Tracheal epithelial cell (primary cell): ENCODE results near the gene AVL9. TPM values are rescaled to one million over a fixed set of nuclear protein-coding genes. Genes with fewer than 3 reads are reported as not detected.

Source experiments
- total RNA-seq: library from RNA; depleted of rRNA; stranded (reverse); fragments of >200 nt; gene quantifications from 2 replicates; pipeline ENCODE4 v1.2.1, GENCODE V29; 2014

The AVL9 gene
- total RNA-seq = 45.5 and 76.3 TPM in 2 replicates

GRCh38 chr7:32495298-32496051 is at the start of gene AVL9:
Gene AVL9, plus strand, starts transcription at chr7:32495489. Its CDS starts 221 bp downstream, at chr7:32495710.

GRCh38 chr7:32490127-32490796 is 5.0 kb upstream of the AVL9 start, which contains the start of gene LSM5:
Gene LSM5, minus strand, starts transcription at chr7:32490380. Its CDS starts 15 bp downstream, at chr7:32490365.

Other genes with a start within 250 kb of the AVL9 start
- 14.3 and 14.7 TPM in 2 replicates for gene LSM5, start 5.1 kb upstream of the AVL9 start, total RNA-seq